Caco-2 (cell line): ENCODE measurements around the gene SNX33. TPM values are rescaled to one million over a fixed set of nuclear protein-coding genes. Genes with fewer than 3 reads are reported as not detected.

ENCODE experiments used
- BruUV-seq: library from RNA; stranded (reverse); fragments of 400-500 nt; replicated peaks from 2 replicates; lab custom pipeline; 2021; lab: Mats Ljungman, UMichigan
- CTCF ChIA-PET: fragments of 300-600 bp; sonication (Branson Sonifier 250); formaldehyde crosslinking; loops from one replicate; lab custom pipeline; 2022; ENCODE audit warnings: antibody characterized with exemption; lab: Charles Lee
- POLR2A ChIA-PET: fragments of 300-600 bp; sonication (Branson Sonifier 250); formaldehyde crosslinking; loops from one replicate; lab custom pipeline; 2022; ENCODE audit warnings: antibody characterized with exemption; lab: Charles Lee
- DNase-seq, 2 experiments: peaks; one replicate each; pipeline versions ENCODE4 v3.0.0 to v3.0.0-alpha.2; 2020 to 2022
- H3K27me3 ChIP-seq: replicated peaks from 2 replicates; pipeline ENCODE4 v1.6.0; 2011; ENCODE audit warnings: low read length; ENCODE audit not compliant: control insufficient read depth, insufficient read depth
- H3K36me3 ChIP-seq: 2 replicates; pipeline ENCODE4 v1.5.1; 2011; ENCODE audit warnings: low read length; ENCODE audit not compliant: control insufficient read depth, insufficient read depth
- H3K4me1 ChIP-seq: fragments of 250-450 bp; sonication (Bioruptor Pico); 2 replicates; pipeline ENCODE4 v1.5.1; 2020; ENCODE audit warnings: mild to moderate bottlenecking
- H3K4me3 ChIP-seq: 2 replicates; pipeline ENCODE4 v1.5.1; 2011; ENCODE audit warnings: low read depth, mild to moderate bottlenecking, control low read depth, low read length
- H3K9me3 ChIP-seq: fragments of 250-450 bp; sonication (Bioruptor Pico); 2 replicates; pipeline ENCODE4 v1.5.1; 2020; ENCODE audit warnings: mild to moderate bottlenecking, moderate library complexity
- H3K27ac Mint-ChIP-seq: one replicate; pipeline ENCODE4 v1.8.0; 2022; ENCODE audit warnings: mixed read lengths; ENCODE audit not compliant: unreplicated experiment
- H3K27me3 Mint-ChIP-seq: one replicate; pipeline ENCODE4 v1.8.0; 2022; ENCODE audit warnings: mixed read lengths; ENCODE audit not compliant: insufficient read depth, unreplicated experiment
- H3K36me3 Mint-ChIP-seq: one replicate; pipeline ENCODE4 v1.8.0; 2022; ENCODE audit warnings: mild to moderate bottlenecking, mixed read lengths; ENCODE audit not compliant: insufficient read depth, unreplicated experiment
- H3K4me1 Mint-ChIP-seq: one replicate; pipeline ENCODE4 v1.8.0; 2022; ENCODE audit warnings: low read depth, mixed read lengths; ENCODE audit not compliant: unreplicated experiment
- H3K4me3 Mint-ChIP-seq: one replicate; pipeline ENCODE4 v1.8.0; 2022; ENCODE audit warnings: mild to moderate bottlenecking, moderate library complexity, mixed read lengths; ENCODE audit not compliant: unreplicated experiment
- H3K9me3 Mint-ChIP-seq: one replicate; pipeline ENCODE4 v1.8.0; 2022; ENCODE audit warnings: mixed read lengths; ENCODE audit not compliant: unreplicated experiment
- CTCF ChIP-seq, 2 experiments: fragments of 200-600 bp in 1 of 2; IDR thresholded peaks; 1 replicate in 1 of 2; 2 replicates in 1 of 2; pipeline versions ENCODE4 v1.5.1 to v1.8.0; 2011 to 2022; ENCODE audit warnings: antibody characterized with exemption in 1 of 2, control low read depth in 1 of 2, inconsistent platforms in 1 of 2, low read depth in 1 of 2, low read length in 1 of 2, mild to moderate bottlenecking in 1 of 2, moderate library complexity in 1 of 2; ENCODE audit not compliant: insufficient read depth in 1 of 2, severe bottlenecking in 1 of 2, unreplicated experiment in 1 of 2
- intact Hi-C: fragments of 100-400 bp; cut with micrococcal nuclease; formaldehyde crosslinking; loops from one replicate; pipeline ENCODE4 v1.10.0; 2022; ENCODE audit not compliant: unreplicated experiment
- total RNA-seq: library from RNA; stranded (reverse); gene quantifications from 2 replicates; pipeline ENCODE4 v1.2.3, GENCODE V29; 2022

Gene SNX33
- total RNA-seq, 1 experiment from 2014 or later: 19.4 TPM

DNA sequence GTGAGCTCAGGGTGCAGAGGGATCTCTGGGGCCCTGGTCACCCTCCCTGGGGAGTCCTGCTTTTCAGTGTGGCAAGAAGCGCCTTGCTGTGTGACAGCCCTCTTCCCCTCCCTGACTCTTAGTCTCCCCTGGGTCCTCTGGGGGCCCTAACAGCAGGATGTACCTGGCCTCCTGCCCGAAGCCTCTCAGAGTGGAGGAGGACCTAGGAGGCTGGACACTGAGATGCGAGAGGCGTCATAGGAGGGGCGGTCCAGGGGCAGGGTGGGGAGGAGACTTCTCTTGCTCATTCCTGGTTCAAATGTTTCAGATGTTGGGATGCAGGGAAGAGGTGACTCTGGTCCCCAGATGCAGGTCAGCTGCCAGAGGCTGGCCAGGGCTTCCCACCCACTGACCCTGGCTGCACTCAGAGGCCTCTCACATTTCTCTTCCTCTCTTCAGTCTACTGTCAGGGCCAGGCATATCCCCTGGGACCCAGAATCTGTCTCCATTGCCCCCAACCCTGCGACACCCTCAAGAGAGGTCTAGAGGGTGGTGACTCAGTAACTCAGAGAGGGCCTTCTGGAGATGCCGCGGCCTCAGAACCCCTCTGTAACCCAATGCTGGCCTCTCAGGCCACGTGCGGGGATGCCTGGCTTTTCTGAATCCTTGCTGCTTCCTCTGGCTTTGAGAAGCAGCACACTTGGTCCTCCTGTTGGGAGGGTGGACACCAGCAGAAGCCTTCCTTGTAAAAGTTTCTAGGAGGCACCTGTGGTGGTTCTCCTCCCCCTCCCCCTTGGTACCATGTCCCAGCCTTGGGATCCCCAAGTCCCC is 25.9 kb downstream of the SNX33 start:
- Mint-ChIP-seq H3K27ac (peak overlapping the region; percentile 57), H3K27me3 (no peaks in the 10 kb centered on the region), H3K9me3 (no peaks in the 10 kb centered on the region), H3K4me1 (peaks cover 7% of the 10 kb centered on the region), H3K36me3 (no peaks in the 10 kb centered on the region), H3K4me3 (no peak overlapping the region)
- Histone ChIP-seq H3K27me3 (no peaks in the 10 kb centered on the region), H3K9me3 (no peaks in the 10 kb centered on the region), H3K36me3 (no peaks in the 10 kb centered on the region), H3K4me3 (no peak overlapping the region), H3K4me1 (peaks cover 20% of the 10 kb centered on the region)
- ChIA-PET CTCF (interaction anchor here (0.8 to 2.0 kb wide), 5 partner anchors 12 to 141 kb away, joined by 3 to 13 read pairs (median 4); partner anchors contain the start of gene SNX33), POLR2A (interaction anchor here (1.9 to 2.6 kb wide), 2 partner anchors 26 to 33 kb away, joined by 9 to 10 read pairs; partner anchors contain the start of genes IMP3 and SNX33)
- no TSS peak for BruUV-seq
- TF ChIP-seq CTCF (IDR thresholded peaks at IDR 0.05; ENCODE audit: insufficient read depth in 1 of 2, low read depth in 1 of 2, low read length in 1 of 2, severe bottlenecking in 1 of 2, unreplicated experiment in 1 of 2): no peak
- no peak for DNase-seq
- intact Hi-C loops: no loop called here

DNA sequence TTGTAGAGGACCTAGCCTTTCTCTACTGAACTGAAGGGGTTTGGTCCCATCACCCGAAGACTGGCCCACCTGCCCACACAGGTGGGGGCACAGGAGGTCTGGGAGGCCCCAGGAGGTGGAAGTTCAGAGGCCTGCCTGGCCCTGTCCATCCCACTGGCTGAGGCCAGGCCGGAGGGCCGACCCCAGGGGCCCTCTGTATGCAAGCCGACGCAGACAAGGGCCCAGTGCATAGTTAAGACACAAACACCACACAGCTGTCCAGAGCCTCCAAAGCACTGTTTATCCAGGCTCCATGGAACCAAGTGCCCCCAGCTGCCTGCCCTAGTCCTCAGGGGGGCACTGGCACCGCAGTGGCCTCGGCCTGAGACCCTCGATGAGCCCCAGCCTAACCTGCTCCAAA is 26.7 kb downstream of the SNX33 start:
- H3K27me3 Mint-ChIP-seq: no peaks in the 10 kb centered on the region
- intact Hi-C loops: no loop called here
- no peak for DNase-seq
- H3K9me3 Mint-ChIP-seq: no peaks in the 10 kb centered on the region
- BruUV-seq: no TSS peak
- H3K4me1 ChIP-seq: peaks cover 20% of the 10 kb centered on the region
- ChIA-PET CTCF (interaction anchor here (1.6 kb wide), 1 partner anchor 27 kb away, joined by 3 read pairs; the partner anchor contains the start of gene SNX33), POLR2A (interaction anchor here (2.6 kb wide), 1 partner anchor 34 kb away, joined by 9 read pairs; the partner anchor contains the start of gene IMP3)
- no peak for TF ChIP-seq CTCF (IDR thresholded peaks at IDR 0.05; ENCODE audit: insufficient read depth in 1 of 2, low read depth in 1 of 2, low read length in 1 of 2, severe bottlenecking in 1 of 2, unreplicated experiment in 1 of 2)
- no peak overlapping the region for H3K27ac Mint-ChIP-seq
- H3K9me3 ChIP-seq: no peaks in the 10 kb centered on the region
- H3K4me3 Mint-ChIP-seq: no peak overlapping the region
- no peaks in the 10 kb centered on the region for H3K27me3 ChIP-seq
- no peaks in the 10 kb centered on the region for H3K36me3 ChIP-seq
- peaks cover 15% of the 10 kb centered on the region for H3K4me1 Mint-ChIP-seq
- H3K36me3 Mint-ChIP-seq: no peaks in the 10 kb centered on the region
- no peak overlapping the region for H3K4me3 ChIP-seq

DNA sequence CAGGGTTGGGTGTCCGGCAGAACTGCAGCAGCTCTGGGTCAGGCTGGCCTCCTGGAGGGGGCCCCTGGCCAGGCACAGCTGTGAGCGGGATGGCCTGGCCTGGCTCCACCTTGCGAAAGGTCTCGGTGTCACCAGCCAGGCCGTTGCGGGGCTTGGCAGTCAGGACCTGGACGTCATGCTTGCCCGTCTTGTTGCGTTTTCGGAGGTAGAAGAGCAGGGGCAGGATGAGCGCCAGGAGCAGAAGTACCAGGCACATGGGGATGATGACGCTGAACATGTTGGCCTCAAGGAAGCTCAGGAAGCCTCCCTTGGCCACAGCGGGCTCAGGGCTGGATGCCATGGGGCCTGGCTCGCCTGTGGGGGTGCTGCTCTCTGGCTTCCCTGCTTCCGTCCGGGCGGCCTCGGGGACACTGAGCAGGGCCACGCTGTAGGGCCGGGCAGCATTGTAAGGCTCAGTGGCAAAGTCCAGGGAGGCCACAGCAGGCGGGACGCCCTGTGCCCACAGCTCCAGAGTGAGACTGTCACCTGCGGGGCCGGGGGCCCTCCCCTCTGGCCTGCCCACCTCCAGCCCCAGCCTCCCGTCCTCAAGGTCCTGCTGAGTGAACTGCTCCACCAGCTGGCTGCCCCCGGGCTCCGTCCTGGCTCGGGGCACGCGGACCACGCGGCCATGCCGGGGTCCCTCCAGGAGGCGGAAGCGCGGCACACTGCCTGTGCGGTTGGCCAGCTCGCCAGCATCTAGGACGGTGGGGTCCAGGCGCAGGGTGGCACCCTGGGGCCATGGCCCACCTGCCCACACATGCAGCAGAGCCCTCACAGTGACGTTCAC is 28.1 kb downstream of the SNX33 start:
- Mint-ChIP-seq H3K9me3 (no peaks in the 10 kb centered on the region), H3K36me3 (no peaks in the 10 kb centered on the region), H3K4me1 (peaks cover 23% of the 10 kb centered on the region), H3K27me3 (no peaks in the 10 kb centered on the region), H3K4me3 (no peak overlapping the region), H3K27ac (no peak overlapping the region)
- BruUV-seq: no TSS peak
- no peak for TF ChIP-seq CTCF (IDR thresholded peaks at IDR 0.05; ENCODE audit: insufficient read depth in 1 of 2, low read depth in 1 of 2, low read length in 1 of 2, severe bottlenecking in 1 of 2, unreplicated experiment in 1 of 2)
- no peak for DNase-seq
- intact Hi-C loops: no loop called here
- Histone ChIP-seq H3K4me3 (no peak overlapping the region), H3K4me1 (peaks cover 26% of the 10 kb centered on the region), H3K36me3 (no peaks in the 10 kb centered on the region), H3K9me3 (no peaks in the 10 kb centered on the region), H3K27me3 (no peaks in the 10 kb centered on the region)
- CTCF ChIA-PET: no interaction called here
- POLR2A ChIA-PET: no interaction called here
